Keratinocyte (primary cell): ENCODE results near the gene DCLK1. TPM values are rescaled to one million over a fixed set of nuclear protein-coding genes. Genes with fewer than 3 reads are reported as not detected.

Experiments used
- DNase-seq: peaks from one replicate; pipeline ENCODE4 v3.0.0-alpha.2; 2011; ENCODE audit warnings: low read depth, missing footprints, low spot score
- FAIRE-seq: peaks from 2 replicates; lab custom pipeline; 2011; peaks lifted over from hg19 to GRCh38; lab: Jason Lieb, UNC
- H2AFZ ChIP-seq: 2 replicates; pipeline ENCODE4 v1.6.0; 2012; ENCODE audit warnings: low read length, control low read depth, inconsistent platforms; ENCODE audit not compliant: control insufficient read depth
- H3K27ac ChIP-seq: 2 replicates; pipeline ENCODE4 v1.5.1; 2011; ENCODE audit warnings: low read length; ENCODE audit not compliant: control insufficient read depth, insufficient read depth
- H3K27me3 ChIP-seq: 3 replicates; pipeline ENCODE4 v1.6.0; 2011; ENCODE audit warnings: low read length; ENCODE audit not compliant: control insufficient read depth, insufficient read depth; ENCODE audit errors: extremely low read depth
- H3K36me3 ChIP-seq, 2 experiments: 2 replicates in 1 of 2; 3 replicates in 1 of 2; pipeline ENCODE4 v1.5.1; 2011; ENCODE audit warnings: low read length in 2 of 2, mild to moderate bottlenecking in 1 of 2; ENCODE audit not compliant: control insufficient read depth in 2 of 2, insufficient read depth in 2 of 2; ENCODE audit errors: extremely low read depth in 1 of 2
- H3K4me1 ChIP-seq: 3 replicates; pipeline ENCODE4 v1.5.1; 2011; ENCODE audit warnings: low read length; ENCODE audit not compliant: control insufficient read depth, insufficient read depth; ENCODE audit errors: extremely low read depth
- H3K4me2 ChIP-seq: 3 replicates; pipeline ENCODE4 v1.6.0; 2011; ENCODE audit warnings: low read depth, low read length; ENCODE audit not compliant: control insufficient read depth, insufficient read depth; ENCODE audit errors: extremely low read depth
- H3K4me3 ChIP-seq, 3 experiments: fragments of 200-600 bp in 1 of 3; sonication (generic) in 1 of 3; 2 replicates in 2 of 3; 3 replicates in 1 of 3; pipeline ENCODE4 v1.5.1; 2011 to 2016; ENCODE audit warnings: low read length in 3 of 3, mild to moderate bottlenecking in 3 of 3, control low read depth in 2 of 3, inconsistent platforms in 1 of 3, low read depth in 1 of 3, mixed read lengths in 1 of 3, mixed run types in 1 of 3, moderate library complexity in 1 of 3; ENCODE audit not compliant: control insufficient read depth in 2 of 3, insufficient read depth in 2 of 3; ENCODE audit errors: extremely low read depth in 1 of 3
- H3K79me2 ChIP-seq: 2 replicates; pipeline ENCODE4 v1.6.0; 2012; ENCODE audit warnings: low read length; ENCODE audit not compliant: control insufficient read depth, insufficient read depth
- H3K9ac ChIP-seq: 3 replicates; pipeline ENCODE4 v1.6.0; 2011; ENCODE audit warnings: low read length; ENCODE audit not compliant: control insufficient read depth, insufficient read depth; ENCODE audit errors: extremely low read depth
- H3K9me1 ChIP-seq: 3 replicates; pipeline ENCODE4 v1.6.0; 2011; ENCODE audit warnings: low read length; ENCODE audit not compliant: control insufficient read depth, insufficient read depth; ENCODE audit errors: extremely low read depth
- H3K9me3 ChIP-seq: 2 replicates; pipeline ENCODE4 v1.5.1; 2012; ENCODE audit warnings: low read depth, low read length; ENCODE audit not compliant: control insufficient read depth
- H4K20me1 ChIP-seq: 3 replicates; pipeline ENCODE4 v1.6.0; 2011; ENCODE audit warnings: low read length; ENCODE audit not compliant: control insufficient read depth, insufficient read depth; ENCODE audit errors: extremely low read depth
- CTCF ChIP-seq, 3 experiments: IDR thresholded peaks in 1 of 3; conservative IDR thresholded peaks in 1 of 3; optimal IDR thresholded peaks in 1 of 3; 2 replicates in 2 of 3; 3 replicates in 1 of 3; pipeline versions ENCODE3 to v1.5.1; 2011; ENCODE audit warnings: low read length in 3 of 3, mild to moderate bottlenecking in 3 of 3, moderate library complexity in 2 of 3, control low read depth in 1 of 3, inconsistent platforms in 1 of 3; ENCODE audit not compliant: insufficient read depth in 2 of 3; ENCODE audit errors: extremely low read depth in 1 of 3
- EZH2 ChIP-seq: IDR thresholded peaks from one replicate; pipeline ENCODE4 v1.6.1; 2012; ENCODE audit warnings: inconsistent platforms, mild to moderate bottlenecking, low read length, moderate library complexity
- dilution Hi-C: fragments of 300-500 bp; cut with MboI; formaldehyde crosslinking; loops from one replicate; pipeline ENCODE4 v1.7.0; 2020; ENCODE audit warnings: low sequenced_read_pairs; ENCODE audit not compliant: extremely low pct_ligation_motif_present
- polyA plus RNA-seq, 5 experiments: library from polyadenylated mRNA; depleted of rRNA in 3 of 5; stranded (reverse) in 3 of 5; stranded (forward) in 1 of 5; unstranded in 1 of 5; fragments of >200 nt; gene quantifications; 1 replicate in 1 of 5; 2 replicates in 3 of 5; 3 replicates in 1 of 5; pipeline versions ENCODE4 v1.2.1 to v1.2.3, GENCODE V29; 2011 to 2012; ENCODE audit warnings: missing spikeins in 2 of 5, low read depth in 1 of 5, low replicate concordance in 1 of 5

The DCLK1 gene
- polyA plus RNA-seq, 1 donor (not counting 4 experiments of a cell fraction or from before 2014, with no cell fraction given), result 0.04 TPM

GRCh38 chr13:36061054-36061453, 70.1 kb downstream of the DCLK1 start:
- Histone ChIP-seq H3K79me2 (no peaks in the 10 kb centered on the region), H3K4me2 (no peak overlapping the region), H3K36me3 (no peaks in the 10 kb centered on the region), H2AFZ (no peak overlapping the region), H3K9me3 (no peaks in the 10 kb centered on the region), H3K9me1 (no peaks in the 10 kb centered on the region), H4K20me1 (no peaks in the 10 kb centered on the region), H3K4me1 (no peaks in the 10 kb centered on the region), H3K27ac (no peak overlapping the region), H3K9ac (no peak overlapping the region), H3K27me3 (no peaks in the 10 kb centered on the region), H3K4me3 (no peak overlapping the region)
- DNase-seq (no peak), FAIRE-seq (no peak)
- dilution Hi-C loops, result no loop called here
- TF ChIP-seq CTCF (optimal IDR thresholded peaks at IDR 0.05 in 1 of 3, IDR thresholded peaks at IDR 0.05 in 1 of 3, conservative IDR thresholded peaks at IDR 0.05 in 1 of 3; ENCODE audit: extremely low read depth in 1 of 3, insufficient read depth in 2 of 3, low read length in 3 of 3) (no peak), EZH2 (no peak)

- FAIRE-seq (no peak), DNase-seq (no peak)
- no peaks in the 10 kb centered on the region for H4K20me1 ChIP-seq
- H3K27me3 ChIP-seq, result no peaks in the 10 kb centered on the region
- no peaks in the 10 kb centered on the region for H3K79me2 ChIP-seq
- dilution Hi-C loops, result no loop called here
- H3K36me3 ChIP-seq, result no peaks in the 10 kb centered on the region
- no peak overlapping the region for H3K4me3 ChIP-seq
- TF ChIP-seq EZH2 (no peak), CTCF (optimal IDR thresholded peaks at IDR 0.05 in 1 of 3, IDR thresholded peaks at IDR 0.05 in 1 of 3, conservative IDR thresholded peaks at IDR 0.05 in 1 of 3; ENCODE audit: extremely low read depth in 1 of 3, insufficient read depth in 2 of 3, low read length in 3 of 3) (no peak)
- no peaks in the 10 kb centered on the region for H3K9me1 ChIP-seq
- H3K9me3 ChIP-seq, result no peaks in the 10 kb centered on the region
- H3K27ac ChIP-seq, result no peak overlapping the region
- no peak overlapping the region for H3K9ac ChIP-seq
- H3K4me2 ChIP-seq, result no peak overlapping the region
- no peaks in the 10 kb centered on the region for H3K4me1 ChIP-seq
- no peak overlapping the region for H2AFZ ChIP-seq
Observed at GRCh38 chr13:36059321-36059720, 71.9 kb downstream of the DCLK1 start.
